Ureter (tissue), 1 donor: ENCODE data around the gene BLTP1. TPM values are rescaled to one million over a fixed set of nuclear protein-coding genes. Genes with fewer than 3 reads are reported as not detected.
"Not testable (repeated sequence)": the region's sequence is repeated elsewhere in the genome, so short reads cannot be mapped to it uniquely, and the experiment has no call there.

Experiments used
- DNase-seq: peaks from one replicate; pipeline ENCODE4 v3.0.0-alpha.2; 2020; ENCODE audit warnings: low spot score
- total RNA-seq: library from RNA; stranded (reverse); gene quantifications from one replicate; pipeline ENCODE4 v1.2.4, GENCODE V29; 2023
- donor health status: DM: yes; HTN: yes; CAD: no.

The BLTP1 gene, protein sequence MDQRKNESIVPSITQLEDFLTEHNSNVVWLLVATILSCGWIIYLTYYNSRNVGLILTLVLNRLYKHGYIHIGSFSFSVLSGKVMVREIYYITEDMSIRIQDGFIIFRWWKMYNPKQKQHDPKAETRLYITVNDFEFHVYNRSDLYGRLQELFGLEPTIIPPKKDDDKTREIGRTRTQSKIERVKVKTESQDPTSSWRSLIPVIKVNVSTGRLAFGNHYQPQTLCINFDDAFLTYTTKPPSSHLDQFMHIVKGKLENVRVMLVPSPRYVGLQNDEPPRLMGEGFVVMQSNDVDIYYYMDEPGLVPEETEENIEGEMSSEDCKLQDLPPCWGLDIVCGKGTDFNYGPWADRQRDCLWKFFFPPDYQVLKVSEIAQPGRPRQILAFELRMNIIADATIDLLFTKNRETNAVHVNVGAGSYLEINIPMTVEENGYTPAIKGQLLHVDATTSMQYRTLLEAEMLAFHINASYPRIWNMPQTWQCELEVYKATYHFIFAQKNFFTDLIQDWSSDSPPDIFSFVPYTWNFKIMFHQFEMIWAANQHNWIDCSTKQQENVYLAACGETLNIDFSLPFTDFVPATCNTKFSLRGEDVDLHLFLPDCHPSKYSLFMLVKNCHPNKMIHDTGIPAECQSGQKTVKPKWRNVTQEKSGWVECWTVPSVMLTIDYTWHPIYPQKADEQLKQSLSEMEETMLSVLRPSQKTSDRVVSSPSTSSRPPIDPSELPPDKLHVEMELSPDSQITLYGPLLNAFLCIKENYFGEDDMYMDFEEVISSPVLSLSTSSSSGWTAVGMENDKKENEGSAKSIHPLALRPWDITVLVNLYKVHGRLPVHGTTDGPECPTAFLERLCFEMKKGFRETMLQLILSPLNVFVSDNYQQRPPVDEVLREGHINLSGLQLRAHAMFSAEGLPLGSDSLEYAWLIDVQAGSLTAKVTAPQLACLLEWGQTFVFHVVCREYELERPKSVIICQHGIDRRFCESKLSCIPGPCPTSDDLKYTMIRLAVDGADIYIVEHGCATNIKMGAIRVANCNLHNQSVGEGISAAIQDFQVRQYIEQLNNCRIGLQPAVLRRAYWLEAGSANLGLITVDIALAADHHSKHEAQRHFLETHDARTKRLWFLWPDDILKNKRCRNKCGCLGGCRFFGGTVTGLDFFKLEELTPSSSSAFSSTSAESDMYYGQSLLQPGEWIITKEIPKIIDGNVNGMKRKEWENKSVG (N-terminal part only)
- 109 TPM for total RNA-seq

DNA sequence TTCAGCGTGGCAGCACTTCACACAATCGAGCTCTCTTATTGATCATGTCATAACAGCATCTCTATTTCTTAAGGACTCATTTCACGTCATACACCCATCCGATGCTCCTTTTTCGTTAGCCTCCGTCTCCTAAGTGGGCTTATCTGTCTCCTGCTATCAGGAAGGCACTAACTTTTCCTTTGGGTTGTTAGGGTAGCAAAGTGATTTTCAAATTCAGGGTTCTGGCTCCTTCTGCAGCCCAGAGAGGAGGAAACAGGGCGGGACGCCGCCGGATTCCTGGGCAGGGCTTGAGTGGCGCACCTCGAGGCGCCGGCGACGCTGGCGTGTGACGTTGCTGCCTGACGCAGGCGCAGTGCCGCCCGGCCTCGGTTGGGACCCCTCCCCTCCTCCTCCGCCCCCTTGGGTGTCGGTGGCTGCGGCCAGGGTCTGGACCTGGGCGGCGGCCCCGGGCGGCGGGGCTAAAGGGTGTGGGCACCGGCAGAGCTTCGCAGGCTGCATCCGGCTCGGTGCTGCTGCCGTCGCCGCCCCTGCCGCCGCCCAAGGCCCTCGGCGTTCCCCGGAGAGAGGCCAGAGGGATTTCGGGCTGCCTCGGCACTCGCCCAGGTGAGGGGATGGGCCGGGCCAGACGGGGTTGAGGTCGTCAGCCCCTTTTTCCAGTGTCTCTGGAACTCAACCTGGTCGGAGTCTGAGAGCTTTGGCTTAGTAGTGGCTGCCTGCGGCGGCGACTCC is at the start of gene BLTP1:
Gene BLTP1 (plus strand): TSS at position 350 of the 729 bp plus-strand sequence. CDS start 18,317 bp downstream, outside the sequence.
- DNase-seq: peak; percentile 92

DNA sequence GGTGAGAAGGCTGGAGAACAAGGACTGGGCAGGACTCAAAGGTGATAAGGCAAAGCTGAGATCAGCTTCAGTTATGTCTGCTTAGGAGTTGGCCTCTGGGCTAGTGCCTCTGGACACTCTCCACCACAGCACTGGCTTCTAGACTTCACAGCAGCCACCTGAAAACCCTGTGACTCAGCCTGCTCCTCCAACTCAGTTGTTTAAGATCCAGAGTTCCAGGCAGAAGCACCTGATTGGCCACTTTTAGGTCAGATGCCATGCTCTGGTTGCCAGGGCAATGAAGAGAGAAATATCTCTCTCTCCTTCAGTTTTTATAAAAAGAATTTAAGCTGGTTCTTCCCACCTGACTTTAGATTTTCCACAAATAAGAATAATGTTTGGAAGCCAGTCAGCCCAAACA is 47.9 kb upstream of the BLTP1 start:
- no peak for DNase-seq

DNA sequence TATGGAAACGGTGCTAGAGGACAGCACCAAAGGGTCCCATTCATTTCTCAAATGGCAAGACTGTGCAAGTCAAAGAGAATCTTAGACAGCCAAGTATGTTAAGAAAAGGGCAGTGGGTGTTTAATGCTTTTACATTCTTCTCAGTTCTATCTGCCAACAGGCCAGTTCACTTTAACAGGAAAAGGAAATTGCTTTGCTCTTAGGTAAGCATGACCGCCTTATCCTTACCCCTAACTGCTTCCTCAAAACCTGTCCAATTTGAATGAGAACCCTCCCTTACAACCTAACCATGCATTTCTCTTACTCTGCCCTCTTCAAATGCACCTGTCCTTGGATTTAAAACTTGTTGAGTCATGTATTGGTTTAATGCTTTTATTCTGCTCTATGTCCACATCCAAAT is 44.5 kb upstream of the BLTP1 start:
- no peak for DNase-seq

DNA sequence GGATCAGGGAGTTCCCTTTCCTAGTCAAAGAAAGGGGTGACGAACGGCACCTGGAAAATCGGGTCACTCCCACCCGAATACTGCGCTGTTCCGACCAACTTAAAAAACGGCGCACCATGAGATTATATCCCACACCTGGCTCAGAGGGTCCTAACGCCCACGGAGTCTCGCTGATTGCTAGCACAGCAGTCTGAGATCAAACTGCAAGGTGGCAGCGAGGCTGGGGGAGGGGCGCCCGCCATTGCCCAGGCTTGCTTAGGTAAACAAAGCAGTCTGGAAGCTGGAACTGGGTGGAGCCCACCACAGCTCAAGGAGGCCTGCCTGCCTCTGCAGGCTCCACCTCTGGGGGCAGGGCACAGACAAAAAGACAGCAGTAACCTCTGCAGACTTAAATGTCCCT is 41.8 kb upstream of the BLTP1 start:
- not testable (repeated sequence) for DNase-seq

DNA sequence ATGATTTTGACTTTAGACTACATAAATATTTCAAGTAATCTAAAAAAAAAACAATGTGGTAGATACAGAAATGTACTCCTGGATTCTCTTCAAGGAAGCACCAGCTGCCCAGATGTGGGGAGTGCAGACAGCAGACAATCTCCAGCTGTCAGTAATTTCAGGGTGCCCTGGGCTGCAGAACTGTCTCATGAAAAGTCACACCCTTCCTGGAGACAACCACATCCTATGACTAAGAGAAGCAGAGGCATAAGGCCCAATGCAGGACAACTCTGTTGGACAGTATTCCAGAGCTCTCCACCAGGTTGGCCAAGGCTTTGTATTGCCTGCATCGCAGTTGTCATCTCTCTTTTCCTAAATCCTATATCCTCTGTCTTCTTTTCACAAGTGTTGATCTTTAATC is 34.4 kb upstream of the BLTP1 start:
- no peak for DNase-seq

DNA sequence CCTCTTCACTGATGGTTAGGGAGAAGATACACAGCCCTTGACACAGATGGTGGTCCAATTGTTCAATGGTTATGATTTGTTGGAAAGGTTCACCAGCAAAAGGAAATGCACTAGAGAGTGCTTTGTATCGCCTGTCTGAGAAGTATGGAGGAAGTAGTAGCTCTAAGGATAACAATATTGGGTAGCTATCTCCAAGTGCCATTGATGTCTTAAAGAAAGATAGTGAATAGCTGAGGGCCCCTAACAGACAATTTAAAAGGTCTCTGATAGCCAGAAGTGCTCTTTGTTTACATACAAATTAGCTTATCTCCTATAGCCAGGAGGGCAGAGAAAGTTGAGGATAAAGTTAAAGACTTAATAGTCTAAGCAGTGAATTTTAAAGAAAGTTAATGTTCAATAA is 33.9 kb upstream of the BLTP1 start:
- no peak for DNase-seq

DNA sequence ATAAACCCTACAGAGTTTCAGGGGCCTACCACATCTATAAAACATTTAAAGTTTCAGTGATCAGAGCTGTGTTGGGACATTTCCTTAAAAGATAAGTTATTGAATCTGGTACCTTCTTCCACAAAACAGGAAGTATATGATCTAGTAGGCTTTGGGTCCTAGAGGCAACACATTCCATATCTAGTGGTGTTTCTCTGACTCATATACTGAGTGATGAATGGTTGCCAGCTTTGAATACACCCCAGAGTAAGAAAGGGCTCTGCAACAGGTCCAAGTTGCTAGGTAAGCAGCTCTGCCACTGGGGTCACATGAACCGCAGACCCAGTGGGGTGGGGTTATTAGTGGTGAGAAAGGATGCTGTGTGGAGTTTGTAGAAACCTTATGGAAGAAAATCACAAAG is 32.4 kb upstream of the BLTP1 start:
- no peak for DNase-seq

DNA sequence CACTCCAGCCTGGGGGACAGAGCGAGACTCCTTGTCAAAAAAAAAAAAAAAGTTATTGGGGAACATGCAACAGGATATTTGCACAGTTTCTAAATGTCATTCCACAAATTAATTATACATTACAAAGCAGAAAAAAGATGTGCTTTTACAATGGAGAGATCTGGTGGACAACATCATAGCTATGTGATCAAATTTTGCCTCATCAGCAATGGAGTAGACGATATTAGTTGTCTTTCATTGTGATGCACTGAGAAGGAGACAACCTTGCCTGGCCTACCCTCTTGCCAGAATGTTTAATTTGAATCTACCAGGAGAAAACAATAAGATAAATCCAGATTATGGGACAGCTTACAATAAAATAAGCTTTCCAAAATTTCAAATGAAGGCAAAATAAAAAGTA is 30.5 kb upstream of the BLTP1 start:
- no peak for DNase-seq

DNA sequence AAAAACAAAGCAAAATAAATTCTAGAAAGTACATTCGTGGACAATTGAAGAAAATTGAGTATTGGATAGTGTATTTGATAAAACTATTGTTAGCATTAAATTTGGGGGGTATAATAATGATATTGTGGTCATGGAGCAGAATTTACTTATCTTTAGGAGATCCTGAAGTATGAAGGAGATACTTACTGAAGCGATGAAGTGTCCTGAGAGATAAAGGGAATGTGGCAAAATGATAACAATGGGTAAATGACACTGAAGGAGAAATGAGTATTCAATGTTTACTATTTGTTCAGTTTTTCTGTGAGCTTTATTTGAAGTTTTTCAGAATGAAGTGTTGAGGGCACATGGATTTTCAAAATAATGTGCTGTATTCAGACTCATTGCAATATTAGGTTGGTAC is 30.0 kb upstream of the BLTP1 start:
- DNase-seq: no peak

DNA sequence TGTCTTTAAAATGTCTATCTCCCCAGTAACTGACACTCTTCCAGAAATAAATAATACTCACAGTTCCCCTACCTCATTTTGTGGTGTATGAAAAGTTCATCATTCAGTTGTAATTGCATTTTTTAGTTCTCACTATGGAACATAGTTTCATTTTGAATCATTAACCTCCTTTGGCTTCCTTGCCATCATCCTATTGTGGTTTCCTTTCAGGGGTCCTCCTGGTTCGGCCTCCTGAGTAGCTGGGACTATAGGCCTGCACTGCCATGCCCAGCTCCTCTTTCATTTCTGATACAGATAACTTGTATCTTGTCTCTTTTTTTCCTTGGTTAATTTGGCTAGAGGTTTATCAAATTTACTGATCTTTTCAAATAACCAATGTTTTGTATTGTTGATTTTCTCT is 23.1 kb upstream of the BLTP1 start:
- no peak for DNase-seq

DNA sequence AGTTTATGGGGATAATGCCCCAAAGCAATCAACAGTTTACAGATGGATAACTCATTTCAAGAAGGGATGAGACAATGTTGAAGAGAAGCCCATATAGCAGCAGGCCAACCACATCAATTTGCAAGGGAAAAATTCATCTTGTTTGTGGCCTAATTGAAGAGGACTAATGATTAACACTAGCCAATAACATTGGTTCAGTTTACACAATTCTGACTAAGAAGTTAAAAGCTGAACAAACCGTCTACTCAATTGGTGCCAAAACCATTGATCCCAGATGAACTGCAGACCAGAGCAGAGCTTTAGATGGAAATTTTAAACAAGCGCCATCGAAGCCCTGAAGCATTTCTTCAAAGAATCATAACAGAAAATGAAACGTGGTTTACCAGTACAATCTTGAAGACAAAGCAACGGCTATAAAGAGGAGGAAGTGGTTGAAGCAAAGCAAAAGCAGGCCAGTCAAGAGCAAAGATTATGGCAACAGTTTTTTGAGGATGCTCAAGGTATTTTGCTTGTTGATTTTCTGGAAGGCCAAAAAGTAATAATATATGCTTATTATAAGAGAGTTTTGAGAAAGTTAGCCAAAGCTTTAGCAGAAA is 20.5 kb upstream of the BLTP1 start:
- no peak for DNase-seq

DNA sequence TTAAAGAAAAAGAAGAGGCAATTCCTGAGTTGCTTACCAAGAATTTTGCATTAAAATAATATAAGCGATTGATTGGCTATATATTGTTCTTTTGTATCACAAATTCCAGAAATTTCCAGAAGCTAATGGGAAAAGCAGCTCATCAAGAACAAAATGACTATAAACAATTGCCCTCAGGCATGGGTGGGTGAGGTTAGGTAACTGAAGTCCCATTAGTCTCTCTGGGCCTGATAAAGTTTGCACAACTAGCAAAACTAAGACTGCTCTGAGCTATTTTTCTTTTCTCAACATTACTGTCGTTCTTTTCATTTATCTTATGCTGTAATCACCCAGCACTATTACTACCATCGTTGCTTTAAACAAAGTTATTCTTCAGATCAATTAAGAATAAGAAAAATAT is 19.2 kb upstream of the BLTP1 start:
- no peak for DNase-seq

DNA sequence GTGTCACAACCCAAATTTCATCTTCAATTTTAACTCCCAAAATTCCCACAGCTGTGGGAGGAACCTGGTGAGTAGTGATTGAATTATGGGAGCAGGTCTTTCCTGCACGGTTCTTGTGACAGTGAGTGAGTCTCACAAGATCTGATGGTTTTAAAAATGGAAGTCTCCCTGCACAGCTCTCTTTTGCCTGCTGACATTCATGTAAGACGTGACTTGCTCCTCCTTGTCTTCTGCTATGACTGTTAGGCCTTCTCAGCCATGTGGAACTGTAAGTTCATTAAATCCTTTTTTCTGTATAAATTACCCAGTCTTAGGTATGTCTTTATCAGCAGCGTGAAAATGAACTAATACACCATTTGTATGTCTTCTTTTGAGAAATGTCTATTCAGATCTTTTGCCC is 13.0 kb upstream of the BLTP1 start:
- no peak for DNase-seq

DNA sequence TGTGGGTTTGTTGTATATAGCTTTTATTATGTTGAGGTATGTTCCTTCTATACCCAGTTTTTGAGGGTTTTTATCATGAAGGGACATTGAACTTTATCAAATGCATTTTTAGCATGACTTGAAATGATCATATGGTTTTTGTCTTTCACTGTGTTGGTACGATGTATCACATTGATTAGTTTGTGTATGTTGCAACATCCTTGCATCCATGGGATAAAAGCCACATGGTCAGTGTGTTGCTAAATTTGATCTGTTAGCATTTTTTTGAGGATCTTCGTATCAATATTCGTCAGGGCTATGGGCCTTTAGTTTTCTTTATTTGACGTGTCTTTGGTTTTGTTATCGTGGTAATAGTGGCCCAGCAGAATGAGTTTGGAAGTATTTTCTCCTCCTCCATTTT is 11.3 kb upstream of the BLTP1 start:
- DNase-seq: no peak

DNA sequence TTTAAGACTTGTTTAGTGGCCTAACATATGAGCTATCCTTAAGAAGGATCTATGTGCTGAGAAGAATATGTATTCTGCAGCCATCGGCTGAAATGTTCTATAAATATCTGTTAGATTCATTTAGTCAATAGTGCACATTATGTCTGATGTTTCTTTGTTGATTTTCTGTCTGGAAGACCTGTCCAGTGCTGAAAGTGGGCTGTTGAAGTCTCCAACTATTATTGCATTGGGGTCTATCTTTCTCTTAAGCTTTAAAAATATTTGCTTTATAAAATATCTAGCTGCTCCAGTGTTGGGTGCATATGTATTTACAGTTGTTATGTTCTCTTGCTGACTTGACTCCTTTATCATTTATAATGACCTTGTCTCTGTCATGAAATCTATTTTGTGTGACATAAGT is 9.4 kb upstream of the BLTP1 start:
- no peak for DNase-seq

DNA sequence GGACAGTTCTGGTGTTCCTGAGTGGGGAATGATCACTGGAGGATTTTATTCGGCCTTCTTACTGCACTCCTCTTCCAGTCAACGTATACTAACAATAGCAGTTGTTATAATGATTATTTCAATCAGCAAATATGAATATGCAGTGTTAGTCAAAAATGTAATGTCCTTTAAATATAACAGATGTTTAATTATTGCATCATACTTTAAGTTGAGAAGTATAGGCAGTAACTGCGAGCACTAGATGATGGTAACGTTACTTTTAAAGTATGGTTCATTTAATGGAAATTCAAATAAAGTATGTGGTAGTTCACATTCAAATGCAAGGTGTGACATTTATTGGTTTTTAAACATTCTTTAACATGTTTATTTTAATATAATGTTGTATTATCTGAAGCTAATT is 5.5 kb upstream of the BLTP1 start:
- DNase-seq: no peak

DNA sequence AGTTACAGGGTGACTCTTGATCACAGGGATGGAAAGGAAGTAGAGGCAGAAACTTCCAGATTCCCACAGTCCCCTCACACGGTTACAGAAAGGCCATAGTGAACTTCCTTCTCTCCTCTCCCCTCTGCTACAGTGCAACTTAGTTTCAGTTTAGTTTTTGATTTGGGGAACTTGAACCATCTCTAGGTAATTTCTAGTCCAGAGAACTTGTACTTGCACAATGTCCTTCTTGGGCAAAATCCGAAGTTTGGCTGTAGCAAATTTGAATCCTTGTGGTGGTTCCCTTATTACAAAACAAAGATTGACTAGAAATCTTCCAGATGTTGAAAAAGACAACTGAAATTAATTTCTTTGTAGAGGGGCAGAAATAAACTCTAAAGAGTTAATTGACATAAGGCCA is 1.2 kb upstream of the BLTP1 start:
- no peak for DNase-seq

DNA sequence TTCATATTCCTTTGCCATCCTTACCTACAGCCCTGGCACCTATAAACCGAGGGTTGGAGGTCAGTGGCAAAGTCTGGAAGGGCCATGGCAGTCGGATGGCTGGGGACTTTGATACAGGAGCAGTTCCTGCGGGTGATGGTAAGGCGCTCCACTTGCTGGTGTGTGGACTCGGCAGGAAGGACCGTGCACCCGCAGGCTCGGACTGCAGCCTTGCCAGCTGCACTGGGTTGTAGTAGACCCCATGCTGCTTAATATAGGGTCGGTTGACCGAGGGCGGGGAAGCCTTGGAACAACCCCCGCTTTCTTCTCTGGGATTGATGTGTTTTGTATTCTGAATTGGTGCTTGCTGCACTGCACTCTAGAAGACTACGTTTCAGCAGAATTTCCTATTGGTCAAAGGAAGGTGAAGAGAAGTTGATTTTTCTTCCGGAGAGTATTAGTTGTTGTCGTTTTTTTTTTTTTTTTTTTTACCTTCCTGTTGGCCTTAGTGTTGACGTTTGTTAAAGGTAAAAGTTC is 638 bp downstream of the BLTP1 start:
- peak; percentile 45 for DNase-seq

DNA sequence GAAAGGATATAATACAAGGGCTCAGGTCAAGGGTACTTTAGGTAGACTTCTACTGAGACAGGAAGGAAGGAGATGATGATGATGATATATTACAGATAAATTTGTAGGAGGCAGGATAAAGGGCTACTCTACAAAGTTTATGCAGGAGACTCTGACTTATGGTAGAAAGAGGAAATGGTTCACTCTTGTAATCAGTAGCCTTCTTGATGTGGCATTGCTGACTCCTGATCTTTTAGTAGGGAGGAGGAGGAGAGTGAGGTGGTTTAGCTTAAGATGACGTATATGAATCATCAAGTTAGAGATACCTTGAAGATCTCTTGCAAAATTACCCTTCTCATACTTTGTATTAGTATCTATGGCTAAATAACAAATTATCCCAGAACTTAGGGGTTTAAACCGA is 4.7 kb downstream of the BLTP1 start:
- DNase-seq: no peak

DNA sequence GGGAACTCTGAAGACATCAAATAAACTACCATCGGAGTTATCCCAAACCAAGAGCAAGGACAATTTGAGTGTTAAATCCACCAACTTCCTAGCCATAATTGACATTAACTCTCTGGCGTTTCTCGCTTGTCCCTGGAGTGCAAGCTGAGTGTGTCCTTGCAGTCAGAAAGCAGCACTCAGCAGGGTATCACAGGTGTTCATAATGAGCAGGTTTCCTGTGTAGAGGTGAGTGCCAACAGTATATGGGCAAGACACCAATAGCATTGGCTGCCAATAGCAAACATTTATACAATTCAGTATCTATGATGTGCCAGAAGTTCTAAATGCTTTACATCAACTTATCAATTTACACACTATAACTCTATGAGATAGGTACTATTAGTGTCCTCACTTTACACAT is 11.2 kb downstream of the BLTP1 start:
- no peak for DNase-seq

DNA sequence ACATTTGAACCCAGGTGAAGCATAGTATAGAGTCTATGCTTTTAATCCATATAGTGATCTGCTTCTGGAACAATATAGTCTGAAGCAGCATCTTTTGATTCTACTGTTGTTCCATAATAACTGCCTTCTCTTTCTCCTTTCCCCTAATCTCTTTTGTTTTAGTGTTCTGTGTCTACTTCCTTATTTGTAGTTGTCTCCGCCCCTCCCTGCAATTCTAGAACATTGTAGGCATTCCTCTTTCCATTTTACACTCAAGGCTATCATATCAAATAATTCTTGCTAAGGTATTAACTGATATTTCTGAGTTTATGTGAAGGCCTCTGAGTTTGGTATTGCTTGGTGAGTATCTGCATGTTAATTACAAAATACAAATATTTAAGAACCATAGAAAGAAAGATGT is 11.6 kb downstream of the BLTP1 start:
- no peak for DNase-seq
